Neuronal stem cell (in vitro differentiated cells): Measurements from ENCODE around the gene RARG.

Experiments
- DNase-seq: peaks from one replicate; pipeline ENCODE4 v3.0.0-alpha.2; 2013; ENCODE audit warnings: low spot score
- H2AFZ ChIP-seq: one replicate; pipeline ENCODE4 v1.6.1; 2013; ENCODE audit warnings: mild to moderate bottlenecking, low read length, inconsistent platforms
- H2AK5ac ChIP-seq: 2 replicates; pipeline ENCODE4 v1.6.1; 2013; ENCODE audit warnings: low read depth, mild to moderate bottlenecking, inconsistent platforms, low read length, moderate library complexity, mixed read lengths
- H2BK120ac ChIP-seq: 2 replicates; pipeline ENCODE4 v1.6.1; 2013; ENCODE audit warnings: low read depth, mild to moderate bottlenecking, inconsistent platforms, low read length, moderate library complexity, mixed read lengths
- H2BK12ac ChIP-seq: one replicate; pipeline ENCODE4 v1.6.1; 2013; ENCODE audit warnings: low read length, inconsistent platforms
- H2BK15ac ChIP-seq: 2 replicates; pipeline ENCODE4 v1.6.1; 2013; ENCODE audit warnings: mild to moderate bottlenecking, low read length, inconsistent platforms, mixed read lengths
- H2BK5ac ChIP-seq: one replicate; pipeline ENCODE4 v1.6.1; 2013; ENCODE audit warnings: inconsistent platforms, mild to moderate bottlenecking, low read length, moderate library complexity
- H3K14ac ChIP-seq: one replicate; pipeline ENCODE4 v1.6.1; 2013; ENCODE audit warnings: low read length, inconsistent platforms
- H3K18ac ChIP-seq: 2 replicates; pipeline ENCODE4 v1.6.1; 2013; ENCODE audit warnings: low read length, inconsistent platforms
- H3K23ac ChIP-seq: 2 replicates; pipeline ENCODE4 v1.6.1; 2013; ENCODE audit warnings: low read depth, mild to moderate bottlenecking, mixed read lengths, low read length, inconsistent platforms; ENCODE audit not compliant: poor library complexity
- H3K27ac ChIP-seq: replicated peaks from 3 replicates; pipeline ENCODE4 v1.5.1; 2013; ENCODE audit warnings: low read length, inconsistent platforms
- H3K27me3 ChIP-seq, 3 experiments: 2 replicates each; pipeline ENCODE4 v1.6.1; 2013; ENCODE audit warnings: low read length in 3 of 3, mild to moderate bottlenecking in 2 of 3, inconsistent platforms in 1 of 3, low read depth in 1 of 3, mixed read lengths in 1 of 3, moderate library complexity in 1 of 3; ENCODE audit not compliant: control insufficient read depth in 3 of 3, insufficient read depth in 3 of 3
- H3K36me3 ChIP-seq, 2 donors: replicated peaks in 1 of 2; 2 replicates each; pipeline ENCODE4 v1.6.1; 2013; ENCODE audit warnings: low read length in 2 of 2; ENCODE audit not compliant: control insufficient read depth in 2 of 2, insufficient read depth in 2 of 2
- H3K4ac ChIP-seq: 2 replicates; pipeline ENCODE4 v1.6.1; 2013; ENCODE audit warnings: inconsistent platforms, mild to moderate bottlenecking, low read length, moderate library complexity
- H3K4me1 ChIP-seq, 2 donors: 1 replicate in 1 of 2; 2 replicates in 1 of 2; pipeline ENCODE4 v1.6.1; 2013; ENCODE audit warnings: low read length in 2 of 2, low read depth in 1 of 2; ENCODE audit not compliant: control insufficient read depth in 2 of 2, insufficient read depth in 1 of 2
- H3K4me2 ChIP-seq: one replicate; pipeline ENCODE4 v1.6.1; 2013; ENCODE audit warnings: mild to moderate bottlenecking, low read length, inconsistent platforms; ENCODE audit not compliant: insufficient read depth, poor library complexity, severe bottlenecking
- H3K4me3 ChIP-seq, 2 donors: 2 replicates each; pipeline ENCODE4 v1.5.1; 2013; ENCODE audit warnings: low read length in 2 of 2, mild to moderate bottlenecking in 2 of 2, inconsistent platforms in 1 of 2, moderate library complexity in 1 of 2
- H3K79me1 ChIP-seq: one replicate; pipeline ENCODE4 v1.6.1; 2013; ENCODE audit warnings: low read depth, mild to moderate bottlenecking, inconsistent platforms, low read length, moderate library complexity
- H3K9ac ChIP-seq: one replicate; pipeline ENCODE4 v1.6.1; 2013; ENCODE audit warnings: mild to moderate bottlenecking, low read depth, low read length, inconsistent platforms; ENCODE audit not compliant: poor library complexity
- H3K9me3 ChIP-seq, 2 donors: replicated peaks in 1 of 2; 2 replicates each; pipeline versions ENCODE3 to v1.6.1; 2013; ENCODE audit warnings: low read length in 2 of 2, mild to moderate bottlenecking in 2 of 2, inconsistent platforms in 1 of 2, low read depth in 1 of 2, mixed read lengths in 1 of 2, moderate library complexity in 1 of 2; ENCODE audit not compliant: control insufficient read depth in 2 of 2, insufficient read depth in 1 of 2
- H4K8ac ChIP-seq: one replicate; pipeline ENCODE4 v1.6.1; 2013; ENCODE audit warnings: low read depth, mild to moderate bottlenecking, inconsistent platforms, low read length, moderate library complexity
- H4K91ac ChIP-seq: one replicate; pipeline ENCODE4 v1.6.1; 2013; ENCODE audit warnings: low read length, low read depth, mild to moderate bottlenecking, inconsistent platforms; ENCODE audit not compliant: poor library complexity
- WGBS, 2 donors: extraction: QIAGEN DNeasy Blood & Tissue Kit; methylation state at CpG; one replicate each; pipeline ENCODE4 v1.1.7; 2013; ENCODE audit warnings: missing lambda C conversion rate in 2 of 2, mixed read lengths in 1 of 2; ENCODE audit not compliant: insufficient read length in 2 of 2, insufficient replicate concordance in 1 of 2; ENCODE audit errors: extremely low coverage in 2 of 2; 5-methylcytosine and 5-hydroxymethylcytosine counted together

The RARG gene

DNA sequence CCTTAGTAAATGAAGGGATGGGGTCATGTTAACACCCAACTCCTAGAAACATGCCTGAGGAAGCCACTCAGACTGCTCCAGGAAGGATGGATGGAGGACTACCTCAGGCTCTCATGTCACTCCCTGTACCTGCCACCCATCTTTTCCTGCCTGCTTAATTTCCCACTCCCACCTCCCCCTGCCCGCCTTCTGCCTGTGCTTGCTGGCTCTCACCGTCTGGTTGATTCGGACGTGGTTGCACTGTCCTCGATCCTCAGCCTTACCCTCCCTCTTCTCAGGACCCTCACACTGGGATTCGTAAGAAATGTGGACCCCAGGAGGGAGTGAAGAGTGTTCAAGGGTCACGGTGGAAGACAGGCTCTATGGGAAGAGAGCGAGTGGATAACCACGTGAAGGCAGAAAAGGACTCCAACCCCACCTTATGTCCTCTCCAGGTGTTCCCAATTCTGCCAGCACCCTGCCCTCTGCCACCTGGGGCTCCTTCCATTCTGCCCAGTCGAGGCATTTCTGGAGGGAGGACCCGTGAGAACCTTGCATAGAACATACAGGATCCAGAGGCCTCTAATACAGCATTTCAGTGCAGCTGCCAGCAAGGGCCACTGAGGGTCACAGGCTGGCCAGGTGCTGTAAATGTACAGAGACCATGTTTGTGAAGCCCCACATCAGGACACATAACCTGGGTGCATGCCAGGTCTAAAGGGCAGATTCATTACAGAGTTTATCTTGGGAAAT lies 37.9 kb downstream of the RARG start:
- Histone ChIP-seq H3K79me1 (no peaks in the 10 kb centered on the region), H3K4ac (no peak overlapping the region), H3K18ac (no peak overlapping the region), H3K4me2 (no peak overlapping the region), H4K91ac (no peak overlapping the region), H3K23ac (no peak overlapping the region), H3K27ac (no peak overlapping the region), H3K14ac (no peak overlapping the region), H3K4me3 (no peak overlapping the region), H4K8ac (no peak overlapping the region), H2AK5ac (no peak overlapping the region), H3K4me1 (peaks cover 0 to 2% of the 10 kb centered on the region in 2 donors), H2BK12ac (no peak overlapping the region), H2BK120ac (no peak overlapping the region), H2BK15ac (no peak overlapping the region), H3K27me3 (peaks cover 0 to 33% (median 31%) of the 10 kb centered on the region in 3 experiments), H3K36me3 (peaks cover 10 to 26% of the 10 kb centered on the region in 2 donors), H3K9me3 (no peaks in the 10 kb centered on the region), H3K9ac (no peak overlapping the region), H2AFZ (no peak overlapping the region), H2BK5ac (no peak overlapping the region)
- DNase-seq = no peak
- WGBS, 2 donors = no CpG with 5 or more reads among the region's 11 CpGs

DNA sequence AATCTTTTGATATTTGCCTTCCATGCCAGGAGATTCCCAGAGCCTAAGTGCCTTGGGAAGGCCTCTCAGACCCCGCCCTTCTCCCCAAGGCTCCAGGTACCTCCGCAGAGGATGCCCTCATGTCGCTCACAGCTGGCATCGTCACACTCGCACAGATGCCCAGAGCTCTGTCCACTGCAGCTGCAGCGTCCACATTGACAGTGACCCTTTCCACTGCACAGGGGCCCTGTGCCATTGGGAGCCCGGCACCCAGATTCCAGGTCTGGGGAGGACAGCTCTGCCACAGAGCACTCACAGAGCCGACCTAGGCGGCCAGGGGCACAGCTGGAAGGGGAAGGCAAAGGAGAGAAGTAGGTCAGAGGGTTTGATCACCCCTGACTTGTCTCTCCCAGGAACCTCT lies 39.0 kb downstream of the RARG start:
- Histone ChIP-seq H2BK15ac (no peak overlapping the region), H3K27me3 (peaks cover 0 to 22% (median 22%) of the 10 kb centered on the region in 3 experiments)

DNA sequence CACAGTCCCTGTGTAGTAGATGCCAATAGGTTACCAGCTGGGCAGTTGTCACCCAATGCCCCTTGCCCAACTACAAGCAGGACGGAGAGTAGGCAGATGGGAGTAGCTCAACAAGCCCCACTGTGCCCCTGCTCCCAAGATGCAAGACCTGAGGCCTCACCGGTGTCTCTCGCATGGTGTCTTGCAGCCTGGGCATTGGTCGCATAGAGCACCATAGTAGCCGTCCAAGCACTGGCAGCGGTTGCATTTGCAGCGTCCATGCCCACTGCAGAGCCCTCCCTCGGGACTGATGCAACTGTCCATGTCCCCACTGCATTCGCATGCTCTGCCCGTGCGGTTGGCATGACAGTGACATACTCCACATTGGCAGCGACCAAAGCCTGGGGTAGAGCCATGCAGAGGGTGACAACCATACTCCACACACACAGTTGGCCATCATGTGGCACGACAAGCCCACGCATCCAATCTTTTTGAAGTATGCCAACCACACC lies 39.4 kb downstream of the RARG start:
- Histone ChIP-seq H3K4me3 (peak overlapping the region in 1 of 2 donors; percentile 61), H3K4ac (no peak overlapping the region), H3K9me3 (no peaks in the 10 kb centered on the region), H3K23ac (no peak overlapping the region), H3K27me3 (peaks cover 0 to 18% (median 17%) of the 10 kb centered on the region in 3 experiments), H2AFZ (no peak overlapping the region), H2BK120ac (no peak overlapping the region), H2AK5ac (no peak overlapping the region), H3K14ac (no peak overlapping the region), H3K4me2 (no peak overlapping the region), H2BK5ac (no peak overlapping the region), H3K36me3 (peaks cover 18 to 42% of the 10 kb centered on the region in 2 donors), H3K27ac (no peak overlapping the region), H3K79me1 (no peaks in the 10 kb centered on the region), H3K18ac (no peak overlapping the region), H2BK15ac (no peak overlapping the region), H4K91ac (no peak overlapping the region), H3K4me1 (no peaks in the 10 kb centered on the region), H4K8ac (no peak overlapping the region), H3K9ac (peak overlapping the region; percentile 0), H2BK12ac (peak overlapping the region; percentile 34)
- no peak for DNase-seq
- no CpG with 5 or more reads among the region's 14 CpGs for WGBS, 2 donors

More for the DNA sequence above, 39.0 kb downstream of the RARG start:
- Histone ChIP-seq H3K14ac (no peak overlapping the region), H2BK5ac (no peak overlapping the region), H3K4me3 (no peak overlapping the region), H4K8ac (no peak overlapping the region), H3K4me2 (no peak overlapping the region), H3K23ac (peak overlapping the region; percentile 12), H3K27ac (no peak overlapping the region), H3K18ac (no peak overlapping the region), H2BK120ac (no peak overlapping the region), H4K91ac (no peak overlapping the region), H3K79me1 (no peaks in the 10 kb centered on the region), H2BK12ac (no peak overlapping the region), H3K4ac (no peak overlapping the region), H2AK5ac (no peak overlapping the region), H2AFZ (no peak overlapping the region), H3K9ac (no peak overlapping the region), H3K36me3 (peaks cover 13 to 37% of the 10 kb centered on the region in 2 donors), H3K9me3 (no peaks in the 10 kb centered on the region), H3K4me1 (peaks cover 0 to 2% of the 10 kb centered on the region in 2 donors)
- no peak for DNase-seq
- no CpG with 5 or more reads among the region's 9 CpGs for WGBS, 2 donors

DNA sequence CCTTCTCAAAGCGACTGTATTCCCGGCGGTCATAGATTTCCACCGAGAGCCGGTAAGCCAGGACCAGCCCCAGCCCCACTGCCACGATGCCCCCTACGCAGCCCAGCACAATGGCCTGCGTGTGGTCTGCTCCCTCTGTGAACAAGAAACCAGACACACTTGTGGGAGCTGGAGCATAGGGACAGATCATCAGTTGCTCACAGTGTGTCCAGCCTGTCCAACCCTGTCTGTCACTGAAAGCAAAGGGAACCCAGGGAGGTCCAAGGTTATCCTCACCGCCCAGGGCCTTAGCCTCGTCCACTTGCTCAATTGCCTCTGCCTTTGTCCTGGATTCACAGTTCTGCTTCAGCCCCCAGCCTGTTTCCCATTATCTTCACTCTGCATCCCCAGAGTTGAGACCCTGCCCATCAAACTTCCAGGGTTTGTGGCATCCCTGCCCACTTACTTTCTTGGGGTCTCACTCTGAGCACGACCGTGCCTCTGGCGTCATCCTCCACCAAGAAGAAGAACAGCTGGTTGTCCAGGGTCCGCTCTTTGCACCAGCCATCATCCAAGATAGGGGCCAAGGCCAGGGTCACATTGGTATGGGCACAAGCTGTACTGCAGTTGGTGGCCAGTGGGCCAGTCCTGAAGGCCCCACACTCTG lies 40.0 kb downstream of the RARG start:
- peak overlapping the region in 1 of 2 donors; percentile 61 for H3K4me3 ChIP-seq
- H4K91ac ChIP-seq = no peak overlapping the region
- H2BK5ac ChIP-seq = no peak overlapping the region

More for the DNA sequence above, 40.0 kb downstream of the RARG start:
- Histone ChIP-seq H3K9ac (no peak overlapping the region), H3K4me2 (no peak overlapping the region), H3K36me3 (peaks cover 23 to 47% of the 10 kb centered on the region in 2 donors), H3K9me3 (no peaks in the 10 kb centered on the region), H3K27me3 (peaks cover 0 to 15% (median 13%) of the 10 kb centered on the region in 3 experiments), H2AK5ac (no peak overlapping the region), H3K18ac (no peak overlapping the region), H3K79me1 (no peaks in the 10 kb centered on the region), H2BK15ac (no peak overlapping the region), H2BK120ac (no peak overlapping the region), H3K4ac (no peak overlapping the region), H3K14ac (no peak overlapping the region), H3K27ac (no peak overlapping the region), H3K23ac (no peak overlapping the region), H2BK12ac (no peak overlapping the region), H4K8ac (no peak overlapping the region), H2AFZ (no peak overlapping the region), H3K4me1 (no peaks in the 10 kb centered on the region)
- DNase-seq = no peak
- no CpG with 5 or more reads among the region's 14 CpGs for WGBS, 2 donors
